ENCODE measurements around the gene R3HDM2.

R3HDM2 gene

DNA sequence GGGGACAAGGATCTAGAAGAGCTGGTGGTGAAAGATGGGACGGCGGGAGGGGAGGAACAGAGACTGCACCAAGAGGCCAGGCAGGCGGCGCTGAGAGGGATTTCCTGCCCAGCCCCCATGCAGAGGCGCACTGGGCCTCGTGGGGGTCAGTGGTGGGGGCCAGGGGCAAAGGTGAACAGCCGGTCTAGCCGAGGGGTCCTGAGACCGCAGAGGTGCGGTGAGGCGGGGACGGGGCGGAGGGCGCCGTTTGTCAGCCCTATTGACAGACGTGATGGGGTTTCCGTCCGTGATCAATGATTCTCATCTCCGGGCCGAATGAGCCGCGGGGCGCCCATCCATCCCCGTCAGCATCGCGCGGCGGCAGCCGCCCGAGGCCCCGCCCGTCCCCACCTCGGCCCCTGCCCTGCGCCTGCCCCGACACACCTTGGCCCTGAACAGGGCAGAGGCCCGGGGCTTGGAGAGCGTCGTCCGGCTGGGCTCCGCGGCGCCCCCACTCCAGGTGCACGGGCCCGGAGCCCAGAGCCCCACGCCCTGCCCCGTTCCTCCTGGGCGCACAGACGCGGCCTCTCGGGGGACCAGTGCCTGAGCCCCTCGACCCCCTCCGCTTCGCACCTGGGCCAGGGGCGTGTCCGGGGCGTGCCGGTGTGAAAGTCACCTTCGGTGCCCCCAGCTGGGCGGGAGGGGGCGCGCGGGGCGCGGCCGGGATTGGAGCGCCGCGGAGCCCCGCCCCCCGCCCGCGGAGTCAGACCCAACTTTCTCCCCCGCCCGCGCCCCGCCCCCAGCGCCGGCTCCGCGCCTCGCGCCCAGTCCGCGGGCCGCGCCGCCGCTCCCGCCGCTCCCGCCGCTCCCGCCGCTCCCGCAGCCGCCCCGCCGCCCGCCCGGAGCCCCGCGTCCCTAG lies 214.6 kb downstream of the R3HDM2 start, which contains the start of gene NXPH4:
Gene NXPH4, plus strand, starts transcription at position 781 of the 898 bp plus-strand sequence. CDS start 176 bp downstream, outside the sequence.
- peak; percentile 84 for DNase-seq (ENCODE audit: low spot score)

- DNase-seq (ENCODE audit: low spot score): peak; percentile 80
Observed at GRCh38 chr12:57215668-57216013, 215.2 kb downstream of the R3HDM2 start.

GRCh38 chr12:57215065-57215464 lies 215.8 kb downstream of the R3HDM2 start:
- no peak for DNase-seq (ENCODE audit: low spot score)

DNA sequence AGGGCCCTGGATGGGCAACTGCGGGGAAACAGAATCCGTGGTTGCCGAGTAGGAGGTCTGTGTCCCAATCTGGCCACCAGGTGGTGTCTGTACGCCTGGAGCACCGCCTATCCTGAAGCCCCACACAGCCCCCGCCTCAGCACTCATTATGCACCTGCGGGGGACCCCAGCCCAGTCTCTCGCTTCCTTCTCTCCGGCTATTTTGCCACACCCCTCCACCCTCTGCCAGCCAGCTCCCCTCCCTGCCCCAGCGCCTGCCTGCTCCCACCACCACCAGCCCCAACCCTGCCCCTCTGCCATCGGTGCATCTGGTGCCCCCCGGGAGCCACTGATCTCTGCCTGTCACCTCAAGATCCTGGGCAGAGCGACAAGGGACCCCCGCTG lies 216.5 kb downstream of the R3HDM2 start:
- DNase-seq (ENCODE audit: low spot score): peak; percentile 87

DNA sequence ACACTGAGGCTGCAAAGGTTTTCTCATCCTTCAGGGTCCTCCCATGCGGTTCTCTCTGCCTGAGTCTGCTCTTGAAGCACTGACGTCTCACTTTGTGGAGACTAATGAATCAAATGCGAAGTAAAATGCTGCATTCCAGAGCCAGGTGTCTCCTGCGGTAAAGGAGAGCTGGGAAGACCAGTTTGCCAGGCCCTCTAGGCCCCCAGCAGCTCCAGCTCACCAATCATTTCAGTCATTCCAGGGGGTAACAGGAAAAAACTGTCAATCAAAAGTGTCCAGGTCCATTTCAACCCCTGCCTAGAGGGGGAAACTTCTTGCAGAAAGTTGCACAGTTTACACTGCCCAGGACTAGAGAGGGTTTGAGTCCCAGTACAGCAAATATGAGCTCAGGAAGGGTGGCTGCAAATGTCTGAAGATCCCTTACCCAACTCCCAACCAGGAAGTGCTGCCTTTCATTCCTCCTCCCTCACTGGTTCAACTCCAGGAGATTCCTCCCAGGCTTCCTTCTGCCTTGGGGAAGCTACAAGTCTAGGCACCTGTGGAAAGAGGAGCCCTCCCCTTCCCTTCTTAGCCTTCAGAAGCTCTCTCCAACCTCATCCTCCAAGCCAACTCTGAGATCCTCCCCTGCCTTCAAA lies 217.0 kb downstream of the R3HDM2 start:
- no peak for DNase-seq (ENCODE audit: low spot score)

DNA sequence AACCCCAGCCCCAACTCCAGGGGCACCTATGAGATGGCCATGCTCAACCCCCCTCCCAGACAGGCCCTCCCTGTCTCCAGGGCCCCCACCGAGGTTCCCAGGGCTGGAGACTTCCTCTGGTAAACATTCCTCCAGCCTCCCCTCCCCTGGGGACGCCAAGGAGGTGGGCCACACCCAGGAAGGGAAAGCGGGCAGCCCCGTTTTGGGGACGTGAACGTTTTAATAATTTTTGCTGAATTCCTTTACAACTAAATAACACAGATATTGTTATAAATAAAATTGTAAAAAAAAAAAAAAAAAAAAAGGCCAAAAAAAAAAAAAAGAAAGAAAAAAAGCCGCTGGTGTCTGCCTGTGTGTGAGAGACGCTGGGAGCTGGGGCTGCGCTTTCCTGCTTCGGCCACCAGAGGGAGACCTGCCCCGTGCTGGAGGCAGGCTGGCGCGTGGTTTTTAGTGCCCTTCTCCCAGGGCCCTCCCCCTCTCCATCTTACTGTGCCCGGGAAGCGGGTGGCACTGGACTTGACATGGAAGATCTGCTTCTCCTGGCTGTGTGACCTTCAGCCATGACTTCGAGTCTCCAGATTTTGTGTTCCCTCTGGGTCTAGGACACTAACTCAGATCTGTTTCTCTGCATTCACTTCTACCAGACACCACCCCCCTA lies 217.7 kb downstream of the R3HDM2 start:
- DNase-seq (ENCODE audit: low spot score): peak; percentile 88

GRCh38 chr12:57212701-57213057 lies 218.2 kb downstream of the R3HDM2 start:
- no peak for DNase-seq (ENCODE audit: low spot score)

DNA sequence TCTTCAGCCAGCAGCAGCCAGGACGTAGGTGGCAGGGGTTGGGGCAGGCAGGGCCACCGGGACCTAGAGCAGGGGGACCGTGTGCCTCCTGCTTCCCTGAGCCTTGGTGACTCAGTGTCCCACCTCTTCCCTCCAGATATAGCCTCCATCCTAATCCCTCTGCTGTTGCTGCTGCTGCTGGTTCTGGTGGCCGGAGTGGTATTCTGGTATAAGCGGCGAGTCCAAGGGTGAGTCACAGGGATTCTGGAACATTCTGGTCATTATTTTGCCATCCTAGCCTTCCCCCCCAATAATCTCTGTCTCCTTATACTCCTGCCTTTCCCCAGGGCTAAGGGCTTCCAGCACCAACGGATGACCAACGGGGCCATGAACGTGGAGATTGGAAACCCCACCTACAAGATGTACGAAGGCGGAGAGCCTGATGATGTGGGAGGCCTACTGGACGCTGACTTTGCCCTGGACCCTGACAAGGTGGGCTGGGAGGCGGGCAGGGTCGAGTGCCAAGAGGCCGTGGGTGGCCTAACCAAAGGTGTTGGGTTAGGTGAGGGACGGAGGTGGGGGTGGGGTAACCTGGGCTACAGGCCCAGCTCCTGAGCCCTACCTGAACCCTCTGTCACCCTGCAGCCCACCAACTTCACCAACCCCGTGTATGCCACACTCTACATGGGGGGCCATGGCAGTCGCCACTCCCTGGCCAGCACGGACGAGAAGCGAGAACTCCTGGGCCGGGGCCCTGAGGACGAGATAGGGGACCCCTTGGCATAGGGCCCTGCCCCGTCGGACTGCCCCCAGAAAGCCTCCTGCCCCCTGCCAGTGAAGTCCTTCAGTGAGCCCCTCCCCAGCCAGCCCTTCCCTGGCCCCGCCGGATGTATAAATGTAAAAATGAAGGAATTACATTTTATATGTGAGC lies 218.8 kb downstream of the R3HDM2 start:
- no peak for DNase-seq (ENCODE audit: low spot score)

- peak; percentile 74 for DNase-seq (ENCODE audit: low spot score)
Observed at GRCh38 chr12:57210926-57211692, 219.7 kb downstream of the R3HDM2 start.

GRCh38 chr12:57210461-57210860 lies 220.4 kb downstream of the R3HDM2 start:
- no peak for DNase-seq (ENCODE audit: low spot score)

DNA sequence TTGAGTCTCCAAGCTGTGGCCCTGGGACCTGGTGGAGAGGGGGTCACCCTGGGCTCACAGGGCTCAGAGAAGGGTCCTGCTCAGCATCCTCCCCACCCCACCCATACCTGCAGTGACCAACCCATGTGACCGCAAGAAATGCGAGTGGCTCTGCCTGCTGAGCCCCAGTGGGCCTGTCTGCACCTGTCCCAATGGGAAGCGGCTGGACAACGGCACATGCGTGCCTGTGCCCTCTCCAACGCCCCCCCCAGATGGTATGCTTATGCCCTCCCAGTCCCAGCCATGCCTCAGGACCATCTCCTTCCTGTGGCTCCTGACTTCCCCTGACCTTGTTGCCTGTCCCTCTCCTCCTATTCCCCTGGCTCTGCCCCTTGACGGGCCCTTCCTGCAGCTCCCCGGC lies 220.9 kb downstream of the R3HDM2 start:
- no peak for DNase-seq (ENCODE audit: low spot score)

DNA sequence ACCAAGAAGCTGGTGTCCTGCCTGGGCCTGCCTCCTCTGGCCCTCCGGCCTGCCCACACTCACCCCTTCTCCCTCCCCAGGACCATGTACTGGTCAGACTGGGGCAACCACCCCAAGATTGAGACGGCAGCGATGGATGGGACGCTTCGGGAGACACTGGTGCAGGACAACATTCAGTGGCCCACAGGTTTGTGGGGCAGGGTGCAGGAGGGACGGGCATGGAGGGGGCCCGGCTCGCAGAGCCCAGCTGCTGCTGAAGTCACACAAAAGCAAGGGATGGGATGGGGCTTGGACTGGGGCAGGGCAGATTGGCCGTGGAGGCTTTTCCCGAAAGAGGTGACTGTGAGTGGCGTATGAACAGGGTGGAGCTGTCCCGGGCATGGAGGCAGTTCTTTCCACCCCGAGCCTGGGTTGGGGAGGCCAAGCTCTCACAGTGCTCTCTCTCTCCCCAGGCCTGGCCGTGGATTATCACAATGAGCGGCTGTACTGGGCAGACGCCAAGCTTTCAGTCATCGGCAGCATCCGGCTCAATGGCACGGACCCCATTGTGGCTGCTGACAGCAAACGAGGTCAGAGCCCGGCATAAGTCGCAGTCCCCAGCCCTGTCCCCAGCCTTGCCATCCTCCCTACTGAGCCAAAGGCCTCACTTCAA lies 222.1 kb downstream of the R3HDM2 start:
- DNase-seq (ENCODE audit: low spot score): no peak

GRCh38 chr12:57207731-57208630 lies 222.9 kb downstream of the R3HDM2 start:
- DNase-seq (ENCODE audit: low spot score): no peak

GRCh38 chr12:57205931-57206330 lies 224.9 kb downstream of the R3HDM2 start:
- DNase-seq (ENCODE audit: low spot score): no peak

DNA sequence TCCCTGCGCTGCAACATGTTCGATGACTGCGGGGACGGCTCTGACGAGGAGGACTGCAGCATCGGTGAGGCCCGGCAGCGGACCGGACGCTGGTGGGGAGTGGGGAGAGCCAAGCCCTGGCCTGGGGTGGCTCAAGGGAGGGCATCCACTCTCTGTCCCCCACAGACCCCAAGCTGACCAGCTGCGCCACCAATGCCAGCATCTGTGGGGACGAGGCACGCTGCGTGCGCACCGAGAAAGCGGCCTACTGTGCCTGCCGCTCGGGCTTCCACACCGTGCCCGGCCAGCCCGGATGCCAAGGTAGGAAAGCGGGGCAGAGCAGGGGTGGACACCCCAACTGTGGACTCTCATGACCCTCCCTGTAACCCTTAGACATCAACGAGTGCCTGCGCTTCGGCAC lies 225.7 kb downstream of the R3HDM2 start:
- no peak for DNase-seq (ENCODE audit: low spot score)

DNA sequence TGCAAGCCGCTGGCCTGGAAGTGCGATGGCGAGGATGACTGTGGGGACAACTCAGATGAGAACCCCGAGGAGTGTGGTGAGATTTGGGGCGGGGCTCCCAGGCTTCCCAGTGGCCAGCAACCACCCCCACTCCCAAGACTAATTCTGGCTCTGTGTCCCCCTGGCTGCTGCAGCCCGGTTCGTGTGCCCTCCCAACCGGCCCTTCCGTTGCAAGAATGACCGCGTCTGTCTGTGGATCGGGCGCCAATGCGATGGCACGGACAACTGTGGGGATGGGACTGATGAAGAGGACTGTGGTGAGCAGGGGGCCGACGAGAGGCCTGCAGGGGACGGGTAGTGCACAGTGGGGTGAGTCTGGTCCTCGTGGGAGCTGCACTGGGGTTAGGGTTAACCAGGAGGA lies 226.4 kb downstream of the R3HDM2 start:
- no peak for DNase-seq (ENCODE audit: low spot score)

GRCh38 chr12:57203791-57204190 lies 227.1 kb downstream of the R3HDM2 start:
- no peak for DNase-seq (ENCODE audit: low spot score)

Measured in NAMALWA (cell line).